SH-SY5Y (cell line): ENCODE data around the gene NR2C1.

ENCODE experiments used
- GATA2 ChIP-seq: IDR thresholded peaks from 2 replicates; pipeline ENCODE4 v1.6.1; 2011; ENCODE audit warnings: mild to moderate bottlenecking, low read depth, low read length
- GATA3 ChIP-seq: IDR thresholded peaks from 2 replicates; pipeline ENCODE4 v1.6.1; 2011; ENCODE audit warnings: low read depth, mild to moderate bottlenecking, low read length, moderate library complexity

DNA sequence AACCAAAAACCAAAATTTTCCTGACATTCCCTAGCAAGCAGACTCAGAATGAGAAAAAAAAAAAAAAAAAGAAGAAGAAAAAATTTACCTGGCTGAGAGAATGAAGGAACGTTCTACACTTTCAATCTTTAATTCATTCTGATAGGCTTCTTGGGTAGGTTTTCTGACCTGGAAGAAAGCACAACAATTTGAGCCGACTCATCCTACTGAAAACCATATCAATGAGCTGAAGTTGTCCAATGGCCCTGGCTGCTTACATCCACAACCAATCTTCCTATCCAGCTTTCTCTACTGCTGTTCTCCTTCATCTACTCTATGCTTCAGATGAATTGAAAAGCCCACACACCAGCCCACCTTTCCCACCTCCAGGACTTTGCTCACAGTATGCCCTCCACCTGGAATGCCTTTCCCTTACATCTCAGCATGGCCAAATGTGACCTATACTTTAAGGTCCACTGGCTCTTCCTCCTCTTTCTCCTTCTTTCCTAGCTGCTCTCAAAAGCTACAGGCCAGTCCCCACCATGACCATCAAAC is 31.6 kb upstream of the NR2C1 start:
- TF ChIP-seq GATA2 (no peak), GATA3 (no peak)
